HL-60 (cell line): ENCODE results near the gene DHX35.

Experiments used
- DNase-seq, 2 experiments: peaks; one replicate each; pipeline ENCODE4 v3.0.0-alpha.2; 2010 to 2020; ENCODE audit warnings: low read depth in 1 of 2, low spot score in 1 of 2
- H3K27ac ChIP-seq: fragments of 250-450 bp; sonication (Bioruptor Pico); replicated peaks from 2 replicates; pipeline ENCODE4 v1.5.1; 2020; ENCODE audit warnings: mild to moderate bottlenecking, moderate library complexity
- H3K27me3 ChIP-seq: fragments of 250-450 bp; sonication (Bioruptor Pico); 2 replicates; pipeline ENCODE4 v1.5.1; 2021; ENCODE audit warnings: mild to moderate bottlenecking, moderate library complexity; ENCODE audit not compliant: insufficient read depth, poor library complexity, severe bottlenecking
- H3K4me3 ChIP-seq: replicated peaks from 2 replicates; pipeline ENCODE4 v1.5.1; 2011; ENCODE audit warnings: mild to moderate bottlenecking, control low read depth, low read length; ENCODE audit not compliant: insufficient read depth
- GABPA ChIP-seq: IDR thresholded peaks from 2 replicates; pipeline ENCODE4 v1.6.1; 2012; ENCODE audit warnings: low read depth
- POLR2AphosphoS5 ChIP-seq: IDR thresholded peaks from 2 replicates; pipeline ENCODE4 v1.6.1; 2012; ENCODE audit warnings: low read depth
- SPI1 ChIP-seq: IDR thresholded peaks from 2 replicates; pipeline ENCODE4 v1.6.1; 2012; ENCODE audit warnings: low read depth, mild to moderate bottlenecking, borderline replicate concordance
- TF ChIP-seq, protein P1 (sequence below): IDR thresholded peaks from one replicate; pipeline ENCODE4 v1.5.1; 2011; ENCODE audit warnings: low read length, control low read depth, inconsistent platforms; ENCODE audit not compliant: insufficient read depth
- TF ChIP-seq, protein P2 (sequence below): IDR thresholded peaks from 2 replicates; pipeline ENCODE4 v1.6.1; 2012; ENCODE audit warnings: low read depth; ENCODE audit not compliant: insufficient replicate concordance

The DHX35 gene

GRCh38 chr20:39052676-39053075 is 90.5 kb downstream of the DHX35 start:
- H3K27me3 ChIP-seq = no peaks in the 10 kb centered on the region
- H3K4me3 ChIP-seq = no peak overlapping the region
- no peak for DNase-seq
- H3K27ac ChIP-seq = no peak overlapping the region
- no peak for TF ChIP-seq POLR2AphosphoS5
- TF ChIP-seq GABPA = no peak
- no peak for TF ChIP-seq SPI1
- TF ChIP-seq, protein P1, sequence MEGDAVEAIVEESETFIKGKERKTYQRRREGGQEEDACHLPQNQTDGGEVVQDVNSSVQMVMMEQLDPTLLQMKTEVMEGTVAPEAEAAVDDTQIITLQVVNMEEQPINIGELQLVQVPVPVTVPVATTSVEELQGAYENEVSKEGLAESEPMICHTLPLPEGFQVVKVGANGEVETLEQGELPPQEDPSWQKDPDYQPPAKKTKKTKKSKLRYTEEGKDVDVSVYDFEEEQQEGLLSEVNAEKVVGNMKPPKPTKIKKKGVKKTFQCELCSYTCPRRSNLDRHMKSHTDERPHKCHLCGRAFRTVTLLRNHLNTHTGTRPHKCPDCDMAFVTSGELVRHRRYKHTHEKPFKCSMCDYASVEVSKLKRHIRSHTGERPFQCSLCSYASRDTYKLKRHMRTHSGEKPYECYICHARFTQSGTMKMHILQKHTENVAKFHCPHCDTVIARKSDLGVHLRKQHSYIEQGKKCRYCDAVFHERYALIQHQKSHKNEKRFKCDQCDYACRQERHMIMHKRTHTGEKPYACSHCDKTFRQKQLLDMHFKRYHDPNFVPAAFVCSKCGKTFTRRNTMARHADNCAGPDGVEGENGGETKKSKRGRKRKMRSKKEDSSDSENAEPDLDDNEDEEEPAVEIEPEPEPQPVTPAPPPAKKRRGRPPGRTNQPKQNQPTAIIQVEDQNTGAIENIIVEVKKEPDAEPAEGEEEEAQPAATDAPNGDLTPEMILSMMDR = no peak
- TF ChIP-seq, protein P2, sequence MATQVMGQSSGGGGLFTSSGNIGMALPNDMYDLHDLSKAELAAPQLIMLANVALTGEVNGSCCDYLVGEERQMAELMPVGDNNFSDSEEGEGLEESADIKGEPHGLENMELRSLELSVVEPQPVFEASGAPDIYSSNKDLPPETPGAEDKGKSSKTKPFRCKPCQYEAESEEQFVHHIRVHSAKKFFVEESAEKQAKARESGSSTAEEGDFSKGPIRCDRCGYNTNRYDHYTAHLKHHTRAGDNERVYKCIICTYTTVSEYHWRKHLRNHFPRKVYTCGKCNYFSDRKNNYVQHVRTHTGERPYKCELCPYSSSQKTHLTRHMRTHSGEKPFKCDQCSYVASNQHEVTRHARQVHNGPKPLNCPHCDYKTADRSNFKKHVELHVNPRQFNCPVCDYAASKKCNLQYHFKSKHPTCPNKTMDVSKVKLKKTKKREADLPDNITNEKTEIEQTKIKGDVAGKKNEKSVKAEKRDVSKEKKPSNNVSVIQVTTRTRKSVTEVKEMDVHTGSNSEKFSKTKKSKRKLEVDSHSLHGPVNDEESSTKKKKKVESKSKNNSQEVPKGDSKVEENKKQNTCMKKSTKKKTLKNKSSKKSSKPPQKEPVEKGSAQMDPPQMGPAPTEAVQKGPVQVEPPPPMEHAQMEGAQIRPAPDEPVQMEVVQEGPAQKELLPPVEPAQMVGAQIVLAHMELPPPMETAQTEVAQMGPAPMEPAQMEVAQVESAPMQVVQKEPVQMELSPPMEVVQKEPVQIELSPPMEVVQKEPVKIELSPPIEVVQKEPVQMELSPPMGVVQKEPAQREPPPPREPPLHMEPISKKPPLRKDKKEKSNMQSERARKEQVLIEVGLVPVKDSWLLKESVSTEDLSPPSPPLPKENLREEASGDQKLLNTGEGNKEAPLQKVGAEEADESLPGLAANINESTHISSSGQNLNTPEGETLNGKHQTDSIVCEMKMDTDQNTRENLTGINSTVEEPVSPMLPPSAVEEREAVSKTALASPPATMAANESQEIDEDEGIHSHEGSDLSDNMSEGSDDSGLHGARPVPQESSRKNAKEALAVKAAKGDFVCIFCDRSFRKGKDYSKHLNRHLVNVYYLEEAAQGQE = no peak

DNA sequence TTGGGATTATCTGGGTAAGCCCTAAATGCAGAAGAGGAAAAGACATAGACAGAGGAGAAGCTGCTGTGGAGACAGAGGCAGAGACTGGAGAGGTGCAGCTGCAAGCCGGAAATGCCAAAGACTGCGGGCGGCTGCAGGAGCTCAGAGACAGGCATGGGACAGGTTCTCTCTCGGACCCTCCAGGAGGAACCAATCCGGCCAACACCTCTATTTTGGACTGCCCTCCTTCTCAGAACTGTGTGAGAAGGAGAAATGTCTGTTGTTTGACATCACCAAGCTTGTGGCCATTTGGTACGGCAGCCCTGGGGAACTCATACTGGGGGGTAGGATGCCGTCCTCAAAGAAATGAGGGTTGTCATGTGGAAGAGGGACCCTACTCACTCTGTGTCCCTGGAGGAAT is 95.0 kb downstream of the DHX35 start:
- DNase-seq = no peak
- no peak overlapping the region for H3K27ac ChIP-seq
- TF ChIP-seq GABPA (no peak), POLR2AphosphoS5 (no peak), SPI1 (no peak)
- TF ChIP-seq, protein P1 = no peak
- TF ChIP-seq, protein P2 = no peak
- no peak overlapping the region for H3K4me3 ChIP-seq
- H3K27me3 ChIP-seq = no peaks in the 10 kb centered on the region

DNA sequence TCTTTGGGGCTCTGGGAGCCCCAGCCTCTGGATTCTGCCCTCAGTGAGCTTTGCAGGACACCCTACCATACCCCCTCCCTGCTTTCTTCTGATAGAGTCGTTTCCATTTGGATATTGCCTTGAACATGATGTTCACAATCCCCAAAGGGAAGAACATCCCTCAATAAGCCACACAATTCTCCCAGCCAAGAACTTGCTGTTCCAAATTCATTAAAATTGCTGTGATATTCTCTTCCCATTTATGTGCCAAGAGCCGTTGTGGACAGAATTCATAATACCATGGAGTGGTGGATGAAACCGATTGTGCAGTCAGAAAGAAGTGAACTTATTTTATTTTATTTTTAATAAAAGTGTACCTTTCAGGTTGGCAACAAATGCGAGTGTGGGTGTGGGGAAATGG is 95.8 kb downstream of the DHX35 start:
- DNase-seq = no peak
- Histone ChIP-seq H3K27me3 (no peaks in the 10 kb centered on the region), H3K27ac (no peak overlapping the region), H3K4me3 (no peak overlapping the region)
- TF ChIP-seq, protein P1 = no peak
- TF ChIP-seq GABPA (no peak), SPI1 (no peak), POLR2AphosphoS5 (no peak)
- TF ChIP-seq, protein P2 = no peak
